ENCODE measurements around the gene GALNTL6. TPM values are rescaled to one million over a fixed set of nuclear protein-coding genes. Genes with fewer than 3 reads are reported as not detected.
"Not testable (repeated sequence)": the region's sequence is repeated elsewhere in the genome, so short reads cannot be mapped to it uniquely, and the experiment has no call there.

GALNTL6 gene
- total RNA-seq, 1 donor = under 0.01 TPM

DNA sequence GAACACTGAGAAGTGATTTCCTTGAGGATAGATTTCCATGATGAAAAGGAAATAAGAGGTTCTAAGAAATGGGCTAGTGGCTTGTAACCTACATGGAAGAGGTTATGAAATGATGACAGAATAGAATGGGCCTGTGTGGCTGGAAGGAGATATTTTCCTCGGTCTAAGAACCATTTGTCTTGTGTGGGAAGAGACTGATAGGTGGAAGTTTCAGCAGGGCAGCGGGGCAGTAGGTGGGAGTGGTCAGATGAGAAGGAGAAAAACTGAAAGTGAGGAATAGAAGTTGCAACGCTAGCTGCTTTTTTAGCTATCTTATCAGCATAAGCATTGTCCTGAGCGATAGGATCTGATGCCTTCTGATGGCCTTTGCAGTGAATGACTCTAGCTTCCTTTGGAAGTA lies 1144.0 kb downstream of the GALNTL6 start:
- H4K20me1 ChIP-seq (ENCODE audit: insufficient read depth, low read length) = no peaks in the 10 kb centered on the region

GRCh38 chr4:172962564-172963353 lies 1149.6 kb downstream of the GALNTL6 start:
- Histone ChIP-seq H3K4me2 (ENCODE audit: insufficient read depth, low read length) (peak overlapping the region; percentile 14), H3K36me3 (ENCODE audit: insufficient read depth, low read length) (no peaks in the 10 kb centered on the region), H3K27ac (ENCODE audit: low read depth, low read length) (no peak overlapping the region), H3K27me3 (ENCODE audit: insufficient read depth, low read length) (peaks cover 26% of the 10 kb centered on the region), H3K4me3 (ENCODE audit: insufficient read depth, low read length) (no peak overlapping the region), H4K20me1 (ENCODE audit: insufficient read depth, low read length) (no peaks in the 10 kb centered on the region), H3K9me3 (ENCODE audit: low read depth, low read length) (no peaks in the 10 kb centered on the region), H2AFZ (ENCODE audit: low read length) (no peak overlapping the region), H3K79me2 (ENCODE audit: insufficient read depth, low read length) (no peaks in the 10 kb centered on the region), H3K4me1 (ENCODE audit: insufficient read depth, low read length) (peaks cover 5% of the 10 kb centered on the region)
- TF ChIP-seq CTCF (IDR thresholded peaks at IDR 0.05; ENCODE audit: extremely low read depth, low read depth, low read length) = no peak
- DNase-seq (ENCODE audit: insufficient read length, low spot score, missing footprints) = peak; percentile 52

More for the DNA sequence above, 1144.0 kb downstream of the GALNTL6 start:
- Histone ChIP-seq H3K36me3 (ENCODE audit: insufficient read depth, low read length) (no peaks in the 10 kb centered on the region), H3K27ac (ENCODE audit: low read depth, low read length) (no peak overlapping the region), H3K9me3 (ENCODE audit: low read depth, low read length) (no peaks in the 10 kb centered on the region), H3K79me2 (ENCODE audit: insufficient read depth, low read length) (no peaks in the 10 kb centered on the region), H3K4me3 (ENCODE audit: insufficient read depth, low read length) (no peak overlapping the region), H3K27me3 (ENCODE audit: insufficient read depth, low read length) (peaks cover 7% of the 10 kb centered on the region), H3K4me1 (ENCODE audit: insufficient read depth, low read length) (no peaks in the 10 kb centered on the region), H3K4me2 (ENCODE audit: insufficient read depth, low read length) (no peak overlapping the region), H2AFZ (ENCODE audit: low read length) (no peak overlapping the region)
- TF ChIP-seq CTCF (IDR thresholded peaks at IDR 0.05; ENCODE audit: extremely low read depth, low read depth, low read length) = no peak
- no peak for DNase-seq (ENCODE audit: insufficient read length, low spot score, missing footprints)

DNA sequence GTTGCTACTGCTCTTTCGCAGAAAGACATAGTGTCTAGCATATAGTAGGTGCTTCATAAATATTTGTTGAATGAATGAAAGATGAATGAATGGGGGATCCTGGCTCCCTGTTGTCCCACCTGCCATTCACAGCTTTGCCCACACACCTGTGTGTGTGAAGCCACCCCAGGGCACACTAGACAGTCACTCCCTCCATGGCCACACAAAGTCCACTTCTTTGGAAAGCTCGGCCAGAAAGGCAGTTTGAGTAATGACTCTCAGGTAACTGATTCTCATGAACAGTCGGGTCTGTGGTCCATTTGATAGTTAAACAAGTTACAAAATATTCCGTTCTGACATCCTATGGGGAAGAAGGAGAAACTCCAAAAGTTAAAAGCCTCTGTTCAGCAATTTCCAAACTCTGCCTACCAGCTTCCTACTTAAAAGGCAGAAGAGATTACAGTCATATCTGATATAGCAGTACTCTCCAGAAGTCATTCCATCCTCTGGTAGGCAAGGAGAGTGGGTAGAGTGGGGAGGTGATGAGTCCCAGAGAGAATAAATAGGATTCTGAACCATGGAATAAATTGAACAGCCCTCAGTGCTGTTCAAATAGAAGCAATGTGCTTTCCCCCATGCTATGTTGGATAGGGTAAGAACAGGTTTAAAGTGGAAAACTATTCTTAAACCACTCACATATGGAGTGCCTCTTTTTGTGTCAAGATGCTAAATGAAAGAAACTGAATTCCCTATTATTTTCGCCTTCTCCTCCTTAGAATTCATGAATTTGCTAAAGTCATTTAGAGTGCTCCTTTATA lies 1150.5 kb downstream of the GALNTL6 start:
- H3K79me2 ChIP-seq (ENCODE audit: insufficient read depth, low read length) = no peaks in the 10 kb centered on the region
- TF ChIP-seq CTCF (IDR thresholded peaks at IDR 0.05; ENCODE audit: extremely low read depth, low read depth, low read length) = no peak
- H3K4me1 ChIP-seq (ENCODE audit: insufficient read depth, low read length) = peaks cover 5% of the 10 kb centered on the region
- no peak overlapping the region for H3K4me2 ChIP-seq (ENCODE audit: insufficient read depth, low read length)
- no peak for DNase-seq (ENCODE audit: insufficient read length, low spot score, missing footprints)
- H3K27me3 ChIP-seq (ENCODE audit: insufficient read depth, low read length) = peaks cover 35% of the 10 kb centered on the region
- no peaks in the 10 kb centered on the region for H3K36me3 ChIP-seq (ENCODE audit: insufficient read depth, low read length)
- no peaks in the 10 kb centered on the region for H3K9me3 ChIP-seq (ENCODE audit: low read depth, low read length)
- H4K20me1 ChIP-seq (ENCODE audit: insufficient read depth, low read length) = no peaks in the 10 kb centered on the region
- no peak overlapping the region for H3K27ac ChIP-seq (ENCODE audit: low read depth, low read length)
- no peak overlapping the region for H2AFZ ChIP-seq (ENCODE audit: low read length)
- no peak overlapping the region for H3K4me3 ChIP-seq (ENCODE audit: insufficient read depth, low read length)

DNA sequence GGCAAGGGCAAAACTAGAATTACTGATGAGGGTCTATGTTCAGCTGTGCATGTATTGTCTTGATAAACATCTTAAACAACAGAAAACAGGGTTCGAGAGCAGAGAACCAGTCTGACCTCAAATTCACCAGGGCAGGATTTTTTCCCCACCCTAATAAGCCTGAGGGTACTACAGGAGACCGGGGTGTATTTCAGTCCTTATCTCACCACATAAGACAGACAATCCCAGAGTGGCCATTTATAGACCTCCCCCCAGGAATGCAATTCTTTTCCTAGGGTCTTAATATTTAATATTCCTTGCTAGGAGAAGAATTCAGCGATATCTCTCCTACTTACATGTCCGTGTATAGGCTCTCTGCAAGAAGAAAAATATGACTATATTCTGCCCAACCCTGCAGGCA lies 1157.0 kb downstream of the GALNTL6 start:
- not testable (repeated sequence) for H3K36me3 ChIP-seq (ENCODE audit: insufficient read depth, low read length); H3K9me3 ChIP-seq (ENCODE audit: low read depth, low read length); H2AFZ ChIP-seq (ENCODE audit: low read length); H3K4me1 ChIP-seq (ENCODE audit: insufficient read depth, low read length); H3K4me3 ChIP-seq (ENCODE audit: insufficient read depth, low read length); H3K79me2 ChIP-seq (ENCODE audit: insufficient read depth, low read length); H3K27ac ChIP-seq (ENCODE audit: low read depth, low read length); H3K4me2 ChIP-seq (ENCODE audit: insufficient read depth, low read length); H4K20me1 ChIP-seq (ENCODE audit: insufficient read depth, low read length); DNase-seq (ENCODE audit: insufficient read length, low spot score, missing footprints)
- peaks cover 31% of the 10 kb centered on the region for H3K27me3 ChIP-seq (ENCODE audit: insufficient read depth, low read length)

All from osteoblast (primary cell).